ENCODE results near the gene LIMK1. TPM values are rescaled to one million over a fixed set of nuclear protein-coding genes. Genes with fewer than 3 reads are reported as not detected.

Gene LIMK1
- total and polyA plus RNA-seq, 2 of the 13 experiments (the other 11 are each of a cell fraction or from before 2014, with no cell fraction given): 8.9 to 18.8 TPM

DNA sequence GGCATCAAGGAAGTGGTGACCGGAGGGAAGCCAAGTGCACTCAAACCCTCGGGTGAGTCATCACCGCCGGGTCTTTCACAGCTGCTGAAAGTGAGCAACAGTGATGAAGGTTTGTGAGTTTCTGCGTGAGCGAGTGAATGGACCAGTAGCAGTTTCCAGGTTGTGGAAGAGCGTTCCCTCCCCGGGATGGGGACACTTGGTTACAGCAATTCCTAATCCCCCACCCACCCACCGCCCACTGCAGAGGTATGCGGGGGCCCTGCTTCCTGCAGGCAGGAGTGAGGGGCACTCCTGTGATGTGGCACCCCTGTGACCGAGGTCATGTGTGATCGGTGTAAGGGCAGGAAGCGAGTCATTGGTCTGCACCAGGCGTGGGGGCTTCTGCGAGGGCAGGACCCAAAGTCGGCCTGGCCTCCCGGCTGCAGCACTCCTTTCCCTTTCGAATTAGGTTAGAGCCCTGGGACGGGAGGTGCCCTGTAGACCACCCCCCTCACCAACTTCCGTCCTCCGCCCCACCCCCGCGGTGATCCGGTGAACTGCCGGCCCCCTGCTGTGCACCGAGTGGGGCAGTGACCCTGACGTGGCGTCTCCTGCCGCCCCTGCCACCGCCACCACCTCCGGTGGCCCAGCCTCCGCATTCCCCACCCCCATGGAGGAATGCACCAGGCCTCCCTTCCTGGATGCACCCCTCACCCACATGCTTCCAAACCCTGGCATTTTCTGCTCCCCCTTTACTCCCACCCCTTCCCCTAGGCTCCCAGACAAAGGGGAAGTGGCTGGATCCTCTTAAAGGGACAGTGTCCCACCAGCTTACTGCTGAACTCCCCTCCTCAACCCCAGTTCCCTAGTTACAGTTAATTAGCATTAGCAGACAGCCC, 10.9 kb downstream of the LIMK1 start:
- Histone ChIP-seq H3K27me3 (ENCODE audit: control insufficient read depth in 1 of 2, insufficient read depth in 2 of 2, low read length in 2 of 2) (no peaks in the 10 kb centered on the region), H3K4me1 (ENCODE audit: insufficient read depth, low read length) (no peaks in the 10 kb centered on the region), H3K9me3 (ENCODE audit: low read length) (no peaks in the 10 kb centered on the region), H4K20me1 (ENCODE audit: insufficient read depth, low read length) (no peaks in the 10 kb centered on the region), H3K4me3 (replicated peaks in 1 of 3; ENCODE audit: insufficient read depth in 1 of 3, low read depth in 2 of 3, low read length in 3 of 3) (no peak overlapping the region), H3K9ac (ENCODE audit: insufficient read depth, low read depth, low read length) (no peak overlapping the region), H2AFZ (ENCODE audit: low read length) (no peak overlapping the region), H3K27ac (ENCODE audit: extremely low read length, insufficient read depth, low read length) (no peak overlapping the region), H3K36me3 (replicated peaks in 1 of 2; ENCODE audit: control insufficient read depth in 1 of 2, insufficient read depth in 2 of 2, low read length in 2 of 2) (peaks cover 0 to 9% of the 10 kb centered on the region in 2 experiments; a peak in 3 of 5 replicates), H3K79me2 (ENCODE audit: insufficient read depth, low read length) (no peaks in the 10 kb centered on the region), H3K4me2 (ENCODE audit: low read depth, low read length) (no peak overlapping the region)
- ChIA-PET POLR2A (no interaction called here), CTCF (ENCODE audit: low intra/inter-chr PET ratio, low total read pairs) (no interaction called here)
- no peak for ATAC-seq
- intact Hi-C loops (cut with micrococcal nuclease; ENCODE audit: unreplicated experiment): no loop called here
- no TSS peak for BruUV-seq (replicated peaks)
- in situ Hi-C loops (cut with HindIII; ENCODE audit: extremely low pct_ligation_motif_present, low pct_unique_long_range_greater_than_20kb): no loop called here
- no peak for FAIRE-seq
- DNase-seq (ENCODE audit: low spot score): no peak
- 94% methylated on average over 23 of the region's 32 CpGs for WGBS (ENCODE audit: low lambda C conversion rate)
- TF ChIP-seq, protein P1, sequence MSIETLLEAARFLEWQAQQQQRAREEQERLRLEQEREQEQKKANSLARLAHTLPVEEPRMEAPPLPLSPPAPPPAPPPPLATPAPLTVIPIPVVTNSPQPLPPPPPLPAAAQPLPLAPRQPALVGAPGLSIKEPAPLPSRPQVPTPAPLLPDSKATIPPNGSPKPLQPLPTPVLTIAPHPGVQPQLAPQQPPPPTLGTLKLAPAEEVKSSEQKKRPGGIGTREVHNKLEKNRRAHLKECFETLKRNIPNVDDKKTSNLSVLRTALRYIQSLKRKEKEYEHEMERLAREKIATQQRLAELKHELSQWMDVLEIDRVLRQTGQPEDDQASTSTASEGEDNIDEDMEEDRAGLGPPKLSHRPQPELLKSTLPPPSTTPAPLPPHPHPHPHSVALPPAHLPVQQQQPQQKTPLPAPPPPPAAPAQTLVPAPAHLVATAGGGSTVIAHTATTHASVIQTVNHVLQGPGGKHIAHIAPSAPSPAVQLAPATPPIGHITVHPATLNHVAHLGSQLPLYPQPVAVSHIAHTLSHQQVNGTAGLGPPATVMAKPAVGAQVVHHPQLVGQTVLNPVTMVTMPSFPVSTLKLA (IDR thresholded peaks at IDR 0.05): no peak
- TF ChIP-seq ZNF296 (CRISPR knock-in tag; conservative IDR thresholded peaks at IDR 0.05): no peak
- no peak for TF ChIP-seq POGZ (CRISPR knock-in tag; IDR thresholded peaks at IDR 0.05)
- TF ChIP-seq NR1H2 (CRISPR knock-in tag; IDR thresholded peaks at IDR 0.05; ENCODE audit: borderline replicate concordance, low read depth): no peak
- TF ChIP-seq, protein P2, sequence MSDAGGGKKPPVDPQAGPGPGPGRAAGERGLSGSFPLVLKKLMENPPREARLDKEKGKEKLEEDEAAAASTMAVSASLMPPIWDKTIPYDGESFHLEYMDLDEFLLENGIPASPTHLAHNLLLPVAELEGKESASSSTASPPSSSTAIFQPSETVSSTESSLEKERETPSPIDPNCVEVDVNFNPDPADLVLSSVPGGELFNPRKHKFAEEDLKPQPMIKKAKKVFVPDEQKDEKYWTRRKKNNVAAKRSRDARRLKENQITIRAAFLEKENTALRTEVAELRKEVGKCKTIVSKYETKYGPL (CRISPR knock-in tag; IDR thresholded peaks at IDR 0.05): no peak
- no peak for TF ChIP-seq ZNF530 (CRISPR knock-in tag; IDR thresholded peaks at IDR 0.05; ENCODE audit: low read depth)
- TF ChIP-seq, protein P3, sequence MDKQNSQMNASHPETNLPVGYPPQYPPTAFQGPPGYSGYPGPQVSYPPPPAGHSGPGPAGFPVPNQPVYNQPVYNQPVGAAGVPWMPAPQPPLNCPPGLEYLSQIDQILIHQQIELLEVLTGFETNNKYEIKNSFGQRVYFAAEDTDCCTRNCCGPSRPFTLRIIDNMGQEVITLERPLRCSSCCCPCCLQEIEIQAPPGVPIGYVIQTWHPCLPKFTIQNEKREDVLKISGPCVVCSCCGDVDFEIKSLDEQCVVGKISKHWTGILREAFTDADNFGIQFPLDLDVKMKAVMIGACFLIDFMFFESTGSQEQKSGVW (CRISPR knock-in tag; IDR thresholded peaks at IDR 0.05; ENCODE audit: borderline replicate concordance): no peak
- no peak for TF ChIP-seq ZNF44 (CRISPR knock-in tag; IDR thresholded peaks at IDR 0.05)
- TF ChIP-seq FOXK2 (IDR thresholded peaks at IDR 0.05): no peak
- no peak for TF ChIP-seq ZFX (CRISPR knock-in tag; IDR thresholded peaks at IDR 0.05; ENCODE audit: low read depth)
- no peak for TF ChIP-seq TOPORS (CRISPR knock-in tag; IDR thresholded peaks at IDR 0.05)
- TF ChIP-seq, protein P4, sequence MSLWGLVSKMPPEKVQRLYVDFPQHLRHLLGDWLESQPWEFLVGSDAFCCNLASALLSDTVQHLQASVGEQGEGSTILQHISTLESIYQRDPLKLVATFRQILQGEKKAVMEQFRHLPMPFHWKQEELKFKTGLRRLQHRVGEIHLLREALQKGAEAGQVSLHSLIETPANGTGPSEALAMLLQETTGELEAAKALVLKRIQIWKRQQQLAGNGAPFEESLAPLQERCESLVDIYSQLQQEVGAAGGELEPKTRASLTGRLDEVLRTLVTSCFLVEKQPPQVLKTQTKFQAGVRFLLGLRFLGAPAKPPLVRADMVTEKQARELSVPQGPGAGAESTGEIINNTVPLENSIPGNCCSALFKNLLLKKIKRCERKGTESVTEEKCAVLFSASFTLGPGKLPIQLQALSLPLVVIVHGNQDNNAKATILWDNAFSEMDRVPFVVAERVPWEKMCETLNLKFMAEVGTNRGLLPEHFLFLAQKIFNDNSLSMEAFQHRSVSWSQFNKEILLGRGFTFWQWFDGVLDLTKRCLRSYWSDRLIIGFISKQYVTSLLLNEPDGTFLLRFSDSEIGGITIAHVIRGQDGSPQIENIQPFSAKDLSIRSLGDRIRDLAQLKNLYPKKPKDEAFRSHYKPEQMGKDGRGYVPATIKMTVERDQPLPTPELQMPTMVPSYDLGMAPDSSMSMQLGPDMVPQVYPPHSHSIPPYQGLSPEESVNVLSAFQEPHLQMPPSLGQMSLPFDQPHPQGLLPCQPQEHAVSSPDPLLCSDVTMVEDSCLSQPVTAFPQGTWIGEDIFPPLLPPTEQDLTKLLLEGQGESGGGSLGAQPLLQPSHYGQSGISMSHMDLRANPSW (CRISPR knock-in tag; IDR thresholded peaks at IDR 0.05; ENCODE audit: borderline replicate concordance): no peak
- TF ChIP-seq ZNF17 (CRISPR knock-in tag; IDR thresholded peaks at IDR 0.05): no peak
- TF ChIP-seq ZNF549 (CRISPR knock-in tag; IDR thresholded peaks at IDR 0.05): no peak
- no peak for TF ChIP-seq ZNF552 (CRISPR knock-in tag; IDR thresholded peaks at IDR 0.05; ENCODE audit: borderline replicate concordance)
- no peak for TF ChIP-seq REXO4 (CRISPR knock-in tag; IDR thresholded peaks at IDR 0.05; ENCODE audit: borderline replicate concordance)
- no peak for TF ChIP-seq ZBTB1 (CRISPR knock-in tag; IDR thresholded peaks at IDR 0.05; ENCODE audit: borderline replicate concordance)

All from HepG2 (cell line).